Large intestine (tissue), 12 donors: ENCODE data around the gene PIR. TPM values are rescaled to one million over a fixed set of nuclear protein-coding genes. Genes with fewer than 3 reads are reported as not detected.

ENCODE experiments used
- DNase-seq, 2 donors: peaks; one replicate each; pipeline versions ENCODE4 v3.0.0 to v3.0.0-alpha.2; 2013
- H3K27ac ChIP-seq: one replicate; pipeline ENCODE4 v1.5.1; 2013; ENCODE audit warnings: low read length
- H3K27me3 ChIP-seq: 2 replicates; pipeline ENCODE4 v1.6.1; 2013; ENCODE audit warnings: low read length; ENCODE audit not compliant: control insufficient read depth, insufficient read depth
- H3K36me3 ChIP-seq: 2 replicates; pipeline ENCODE4 v1.6.1; 2013; ENCODE audit warnings: low read length; ENCODE audit not compliant: control insufficient read depth, insufficient read depth
- H3K4me1 ChIP-seq: one replicate; pipeline ENCODE4 v1.6.1; 2013; ENCODE audit warnings: low read length; ENCODE audit not compliant: control insufficient read depth, insufficient read depth
- H3K4me3 ChIP-seq: one replicate; pipeline ENCODE4 v1.5.1; 2013; ENCODE audit warnings: low read length
- H3K9me3 ChIP-seq: one replicate; pipeline ENCODE4 v1.6.1; 2013; ENCODE audit warnings: mild to moderate bottlenecking, low read depth, low read length, moderate library complexity; ENCODE audit not compliant: control insufficient read depth
- WGBS: methylation state at CpG from one replicate; pipeline ENCODE4 v1.1.5; 2013; ENCODE audit warnings: low lambda C conversion rate; ENCODE audit not compliant: insufficient coverage; 5-methylcytosine and 5-hydroxymethylcytosine counted together
- long read RNA-seq, 11 donors: transcript quantifications; one replicate each; lab custom pipeline, GENCODE V29; 2026
- polyA plus RNA-seq: library from polyadenylated mRNA; unstranded; fragments of 120-200 nt; gene quantifications from one replicate; pipeline ENCODE4 v1.2.1, GENCODE V29; 2013

The PIR gene
- 6.8 TPM for polyA plus RNA-seq
- long read RNA-seq, donor 1: 0 reads
- long read RNA-seq, donor 2, partial matches to known transcripts: 0 of 1 reads
- long read RNA-seq, donor 2, other reads (novel, unspliced or antisense): 0 of 1 reads
- long read RNA-seq, donor 3, partial matches to known transcripts: 5 of 6 reads
- long read RNA-seq, donor 3, other reads (novel, unspliced or antisense): 0 of 6 reads
- long read RNA-seq, donor 4: 0 reads
- long read RNA-seq, donor 5, partial matches to known transcripts: 0 of 1 reads
- long read RNA-seq, donor 5, other reads (novel, unspliced or antisense): 0 of 1 reads
- long read RNA-seq, donor 6, partial matches to known transcripts: 0 of 2 reads
- long read RNA-seq, donor 6, other reads (novel, unspliced or antisense): 0 of 2 reads
- long read RNA-seq, donor 7: 0 reads
- long read RNA-seq, donor 8, partial matches to known transcripts: 0 of 1 reads
- long read RNA-seq, donor 8, other reads (novel, unspliced or antisense): 0 of 1 reads
- long read RNA-seq, donor 9, partial matches to known transcripts: 0 of 2 reads
- long read RNA-seq, donor 9, other reads (novel, unspliced or antisense): 0 of 2 reads
- long read RNA-seq, donor 10: 0 reads
- long read RNA-seq, donor 11: 0 reads

DNA sequence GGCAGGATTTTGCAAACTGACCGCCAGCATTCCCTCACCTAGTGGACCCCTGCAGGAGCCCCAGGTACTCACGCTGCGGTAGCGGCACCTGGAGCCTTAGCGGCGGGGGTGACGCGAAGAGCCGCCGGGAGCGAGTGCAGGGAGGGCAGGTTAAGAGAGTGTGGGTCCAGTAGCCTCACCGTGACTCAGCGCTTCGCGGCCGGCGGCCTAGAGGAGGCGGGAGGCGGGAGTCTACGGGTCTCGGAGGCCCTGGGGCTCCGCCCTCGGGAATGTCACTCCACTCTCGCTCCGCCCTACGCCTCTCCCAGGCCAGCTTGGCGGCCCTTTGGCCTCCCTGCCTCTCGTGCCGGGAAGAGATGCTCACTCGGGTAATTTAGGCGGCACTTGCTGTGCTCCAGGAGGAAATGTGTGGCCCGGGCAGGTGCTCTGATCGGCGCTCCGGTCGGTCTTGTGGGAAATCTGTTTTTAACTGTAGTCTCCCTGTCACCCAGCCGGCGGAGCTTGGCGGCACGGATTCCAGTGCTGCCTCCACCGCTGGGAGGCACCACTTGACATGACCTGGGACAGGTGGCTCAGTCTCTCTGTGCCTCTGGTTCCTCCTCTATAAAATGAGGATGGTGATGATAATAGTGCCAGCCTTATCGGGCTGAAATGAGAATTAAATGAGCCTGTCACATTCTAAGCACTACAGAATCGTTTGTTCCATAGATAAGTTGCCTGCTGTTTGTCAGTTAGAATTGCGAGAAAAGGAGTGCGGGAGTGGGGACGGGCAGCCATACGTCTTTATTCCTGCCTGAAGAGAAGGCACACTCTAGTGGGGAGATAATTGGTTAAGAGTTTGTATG is at the start of gene PIR:
Gene PIR, minus strand, starts transcription at position 216 of the 845 bp plus-strand sequence. CDS start 2,076 bp downstream, outside the sequence.
- no peaks in the 10 kb centered on the region for H3K27me3 ChIP-seq

GRCh38 chrX:15530318-15530717 is 37.2 kb upstream of the PIR start:
- no peak overlapping the region for H3K4me3 ChIP-seq
- H3K36me3 ChIP-seq: no peaks in the 10 kb centered on the region
- H3K27me3 ChIP-seq: no peaks in the 10 kb centered on the region
- DNase-seq: no peak
- no peaks in the 10 kb centered on the region for H3K9me3 ChIP-seq
- no peaks in the 10 kb centered on the region for H3K4me1 ChIP-seq
- WGBS: no CpG with 5 or more reads among the region's 6 CpGs
- H3K27ac ChIP-seq: no peak overlapping the region

More for the DNA sequence above, at the start of gene PIR:
- Histone ChIP-seq H3K9me3 (no peaks in the 10 kb centered on the region), H3K27ac (peak within 1 kb of the TSS; percentile 19), H3K4me1 (peaks cover 2% of the 10 kb centered on the region), H3K36me3 (no peaks in the 10 kb centered on the region), H3K4me3 (peak within 1 kb of the TSS; percentile 32)
- DNase-seq: peak; percentile 83 to 89
- WGBS: no CpG with 5 or more reads among the region's 47 CpGs

- Histone ChIP-seq H3K27ac (no peak overlapping the region), H3K4me1 (no peaks in the 10 kb centered on the region), H3K27me3 (no peaks in the 10 kb centered on the region), H3K9me3 (no peaks in the 10 kb centered on the region), H3K36me3 (no peaks in the 10 kb centered on the region), H3K4me3 (no peak overlapping the region)
- DNase-seq: no peak
Observed at GRCh38 chrX:15529165-15529564, 36.0 kb upstream of the PIR start.

DNA sequence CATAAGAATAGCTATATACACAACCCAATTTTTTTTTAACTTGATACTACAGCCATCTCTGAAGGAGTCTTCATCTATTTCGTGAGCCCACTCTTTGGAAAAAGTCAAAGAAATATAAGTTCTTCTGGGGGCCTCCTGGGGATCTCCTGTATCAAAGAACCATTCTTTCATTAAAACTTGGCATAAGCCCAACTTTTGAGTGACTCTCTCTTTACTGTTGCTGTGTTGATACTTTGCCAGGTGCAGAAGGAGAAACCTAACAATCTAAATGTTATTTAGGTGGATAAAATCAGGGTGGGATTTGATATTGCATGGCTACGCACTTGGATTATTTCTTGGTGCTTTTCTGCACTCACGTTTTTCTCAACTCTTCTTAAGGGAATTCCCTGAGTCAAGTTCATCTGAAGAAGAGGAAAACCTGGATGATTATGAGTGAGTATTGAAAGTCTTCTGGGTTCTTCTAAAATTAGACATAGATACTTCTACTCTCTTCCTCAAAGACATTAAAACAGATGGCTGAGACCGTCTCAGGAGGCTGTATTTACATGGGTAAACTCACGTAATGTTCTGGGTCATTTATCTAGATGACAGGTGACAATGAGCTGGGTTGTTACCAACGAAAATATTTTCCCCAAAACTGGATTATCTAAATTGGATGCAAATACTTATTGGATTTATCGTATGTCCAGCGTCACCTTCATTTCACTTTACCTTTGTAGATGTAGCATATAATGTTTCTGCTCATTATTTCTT is 32.7 kb upstream of the PIR start:
- Histone ChIP-seq H3K27me3 (no peaks in the 10 kb centered on the region), H3K36me3 (no peaks in the 10 kb centered on the region), H3K4me1 (no peaks in the 10 kb centered on the region), H3K9me3 (no peaks in the 10 kb centered on the region), H3K27ac (no peak overlapping the region), H3K4me3 (no peak overlapping the region)
- no CpG with 5 or more reads among the region's 8 CpGs for WGBS
- DNase-seq: no peak

DNA sequence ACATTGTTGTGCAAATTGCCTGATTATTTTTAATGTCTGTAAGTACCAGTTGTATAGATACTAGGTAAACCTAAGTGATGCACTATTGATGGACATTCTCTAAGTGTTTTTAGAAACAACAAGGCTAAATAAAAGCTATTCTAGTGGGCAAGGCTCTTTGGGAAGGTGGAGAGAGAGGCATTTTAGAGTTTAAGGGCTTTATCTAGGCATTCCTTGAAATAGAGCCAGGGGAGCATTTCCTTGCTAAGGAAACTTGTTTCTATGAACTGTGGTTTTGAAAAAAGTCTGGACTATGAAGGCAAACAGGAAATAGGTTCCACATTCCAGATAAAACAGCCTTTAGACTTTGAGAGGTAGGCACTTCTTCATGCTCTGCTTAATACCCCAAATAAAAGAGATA is 31.3 kb upstream of the PIR start:
- Histone ChIP-seq H3K27me3 (no peaks in the 10 kb centered on the region), H3K9me3 (no peaks in the 10 kb centered on the region), H3K4me1 (no peaks in the 10 kb centered on the region), H3K27ac (no peak overlapping the region), H3K4me3 (no peak overlapping the region), H3K36me3 (no peaks in the 10 kb centered on the region)
- DNase-seq: peak in 1 of 2 donors; percentile 12

- no peaks in the 10 kb centered on the region for H3K4me1 ChIP-seq
- no peak for DNase-seq
- no peaks in the 10 kb centered on the region for H3K27me3 ChIP-seq
- H3K27ac ChIP-seq: no peak overlapping the region
- no peak overlapping the region for H3K4me3 ChIP-seq
- H3K36me3 ChIP-seq: no peaks in the 10 kb centered on the region
- no peaks in the 10 kb centered on the region for H3K9me3 ChIP-seq
Observed at GRCh38 chrX:15523088-15523487, 30.0 kb upstream of the PIR start.

GRCh38 chrX:15522464-15522863 is 29.3 kb upstream of the PIR start:
- Histone ChIP-seq H3K4me3 (no peak overlapping the region), H3K36me3 (no peaks in the 10 kb centered on the region), H3K27ac (no peak overlapping the region), H3K4me1 (no peaks in the 10 kb centered on the region), H3K27me3 (no peaks in the 10 kb centered on the region), H3K9me3 (no peaks in the 10 kb centered on the region)
- 100% methylated on average over 1 of the region's 3 CpGs for WGBS
- DNase-seq: no peak

GRCh38 chrX:15515931-15516330 is 22.8 kb upstream of the PIR start:
- H3K27ac ChIP-seq: no peak overlapping the region
- 50% methylated on average over 1 of the region's 6 CpGs for WGBS
- H3K9me3 ChIP-seq: no peaks in the 10 kb centered on the region
- DNase-seq: no peak
- H3K4me1 ChIP-seq: no peaks in the 10 kb centered on the region
- H3K36me3 ChIP-seq: no peaks in the 10 kb centered on the region
- no peak overlapping the region for H3K4me3 ChIP-seq
- no peaks in the 10 kb centered on the region for H3K27me3 ChIP-seq

- WGBS: no CpG with 5 or more reads among the region's 1 CpG
- no peak overlapping the region for H3K4me3 ChIP-seq
- no peaks in the 10 kb centered on the region for H3K9me3 ChIP-seq
- no peak for DNase-seq
- no peaks in the 10 kb centered on the region for H3K4me1 ChIP-seq
- H3K36me3 ChIP-seq: no peaks in the 10 kb centered on the region
- H3K27ac ChIP-seq: no peak overlapping the region
- no peaks in the 10 kb centered on the region for H3K27me3 ChIP-seq
Observed at GRCh38 chrX:15514279-15514678, 21.1 kb upstream of the PIR start.

- no CpG with 5 or more reads among the region's 4 CpGs for WGBS
- Histone ChIP-seq H3K4me3 (no peak overlapping the region), H3K9me3 (no peaks in the 10 kb centered on the region), H3K36me3 (no peaks in the 10 kb centered on the region), H3K27me3 (no peaks in the 10 kb centered on the region), H3K4me1 (no peaks in the 10 kb centered on the region), H3K27ac (no peak overlapping the region)
- no peak for DNase-seq
Observed at GRCh38 chrX:15512401-15512965, 19.4 kb upstream of the PIR start.
